Upper lobe of left lung (tissue), 6 donors: ENCODE data around the gene C3AR1. TPM values are rescaled to one million over a fixed set of nuclear protein-coding genes. Genes with fewer than 3 reads are reported as not detected.
A peak's percentile ranks its signal among the peaks of the same experiment; 100 is the strongest.

ENCODE experiments used
- ATAC-seq, 2 donors: fragments of 200-7000 bp; cut with Tn5 transposase; one replicate each; pipeline ENCODE4 v1.9.1; 2022; ENCODE audit warnings: mild to moderate bottlenecking in 2 of 2, moderate library complexity in 2 of 2; ENCODE audit not compliant: low FRiP score in 2 of 2
- DNase-seq, 2 donors: peaks; one replicate each; pipeline ENCODE4 v3.0.0-alpha.2; 2019 to 2020
- H3K27ac ChIP-seq, 4 donors: fragments of 200-600 bp; sonication (generic); one replicate each; pipeline ENCODE4 v1.5.1; 2016 to 2019
- H3K27me3 ChIP-seq, 4 donors: fragments of 200-600 bp; sonication (generic); one replicate each; pipeline ENCODE4 v1.5.1; 2017 to 2019
- H3K36me3 ChIP-seq, 4 donors: fragments of 200-600 bp; sonication (generic); one replicate each; pipeline ENCODE4 v1.5.1; 2016 to 2019
- H3K4me1 ChIP-seq, 4 donors: fragments of 200-600 bp; sonication (generic); one replicate each; pipeline ENCODE4 v1.5.1; 2018 to 2019
- H3K4me3 ChIP-seq, 4 donors: fragments of 200-600 bp; sonication (generic); one replicate each; pipeline ENCODE4 v1.5.1; 2017 to 2019; ENCODE audit warnings: mild to moderate bottlenecking in 2 of 4, moderate library complexity in 1 of 4
- H3K9me3 ChIP-seq, 4 donors: fragments of 200-600 bp; sonication (generic); one replicate each; pipeline ENCODE4 v1.5.1; 2018 to 2019
- EP300 ChIP-seq, 4 donors: sonication (generic); formaldehyde crosslinking; IDR thresholded peaks; one replicate each; pipeline ENCODE4 v1.5.1; 2017; ENCODE audit warnings: antibody characterized with exemption in 4 of 4, control low read depth in 2 of 4
- POLR2A ChIP-seq, 4 donors: fragments of 450-650 bp; IDR thresholded peaks; one replicate each; pipeline ENCODE4 v1.5.1; 2016 to 2017; ENCODE audit warnings: antibody characterized with exemption in 4 of 4, mild to moderate bottlenecking in 2 of 4
- POLR2AphosphoS5 ChIP-seq, 2 donors: sonication (generic); formaldehyde crosslinking; IDR thresholded peaks; one replicate each; pipeline ENCODE4 v1.5.1; 2017; ENCODE audit warnings: antibody characterized with exemption in 2 of 2
- WGBS, 2 donors: methylation state at CpG; one replicate each; pipeline ENCODE4 v1.1.5; 2017 to 2018; 5-methylcytosine and 5-hydroxymethylcytosine counted together
- total RNA-seq, 6 donors: library from RNA; depleted of rRNA in 4 of 6; stranded (reverse); fragments of >200 nt in 4 of 6; gene quantifications; one replicate each; pipeline versions ENCODE4 v1.1.0 to v1.2.1, GENCODE V29; 2016 to 2021
- TF ChIP-seq, protein P1 (sequence below), 6 experiments: fragments of 450-650 bp in 4 of 6; fragments of 200-600 bp in 2 of 6; sonication (generic) in 2 of 6; IDR thresholded peaks; one replicate each; pipeline ENCODE4 v1.5.1; 2016 to 2019; ENCODE audit warnings: antibody characterized with exemption in 6 of 6
- donor health status: DM: no; HTN: no; CAD: no; lungs with moderate emphysema.
- donor health status: DM: no; HTN: yes; CAD: no; lungs with severe emphysema.

C3AR1 gene
- total RNA-seq, 6 donors from 2014 or later: 2.4 to 68.7 (median 23.5) TPM

DNA sequence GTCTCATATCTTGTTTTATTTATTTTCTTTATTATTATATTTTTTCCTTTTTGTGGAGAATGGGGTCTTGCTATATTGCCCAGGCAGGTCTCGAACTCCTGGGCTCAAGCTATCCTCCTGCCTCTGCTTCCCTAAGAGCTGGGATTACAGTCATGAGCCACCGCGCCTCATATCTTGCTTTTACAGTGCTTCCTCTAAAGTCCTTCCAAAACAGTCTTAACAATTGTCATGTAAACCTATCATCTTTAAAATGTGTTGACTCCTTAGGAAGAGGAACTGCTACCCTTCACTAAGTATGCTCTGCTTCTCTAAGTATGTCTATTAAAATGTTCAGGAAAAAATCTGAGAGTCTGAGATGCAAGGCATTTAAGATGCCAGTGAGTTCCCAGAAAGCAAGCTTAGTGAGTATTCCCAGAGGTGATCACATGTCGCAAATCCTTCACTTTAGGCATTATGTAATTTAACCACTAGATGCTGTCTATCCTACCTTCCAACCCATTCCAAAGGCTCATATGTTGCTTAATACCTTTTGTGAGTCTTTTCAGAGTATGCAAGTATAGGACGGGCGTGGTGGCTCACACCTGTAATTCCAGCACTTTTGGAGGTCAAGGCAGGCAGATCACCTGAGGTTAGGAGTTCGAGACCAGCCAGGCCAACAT is 53.4 kb downstream of the C3AR1 start:
- Histone ChIP-seq H3K4me3 (no peak overlapping the region), H3K9me3 (no peaks in the 10 kb centered on the region), H3K36me3 (no peaks in the 10 kb centered on the region), H3K27me3 (peaks cover 0 to 1% (median 0%) of the 10 kb centered on the region in 4 donors), H3K4me1 (no peaks in the 10 kb centered on the region), H3K27ac (no peak overlapping the region)
- TF ChIP-seq, protein P1, sequence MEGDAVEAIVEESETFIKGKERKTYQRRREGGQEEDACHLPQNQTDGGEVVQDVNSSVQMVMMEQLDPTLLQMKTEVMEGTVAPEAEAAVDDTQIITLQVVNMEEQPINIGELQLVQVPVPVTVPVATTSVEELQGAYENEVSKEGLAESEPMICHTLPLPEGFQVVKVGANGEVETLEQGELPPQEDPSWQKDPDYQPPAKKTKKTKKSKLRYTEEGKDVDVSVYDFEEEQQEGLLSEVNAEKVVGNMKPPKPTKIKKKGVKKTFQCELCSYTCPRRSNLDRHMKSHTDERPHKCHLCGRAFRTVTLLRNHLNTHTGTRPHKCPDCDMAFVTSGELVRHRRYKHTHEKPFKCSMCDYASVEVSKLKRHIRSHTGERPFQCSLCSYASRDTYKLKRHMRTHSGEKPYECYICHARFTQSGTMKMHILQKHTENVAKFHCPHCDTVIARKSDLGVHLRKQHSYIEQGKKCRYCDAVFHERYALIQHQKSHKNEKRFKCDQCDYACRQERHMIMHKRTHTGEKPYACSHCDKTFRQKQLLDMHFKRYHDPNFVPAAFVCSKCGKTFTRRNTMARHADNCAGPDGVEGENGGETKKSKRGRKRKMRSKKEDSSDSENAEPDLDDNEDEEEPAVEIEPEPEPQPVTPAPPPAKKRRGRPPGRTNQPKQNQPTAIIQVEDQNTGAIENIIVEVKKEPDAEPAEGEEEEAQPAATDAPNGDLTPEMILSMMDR (IDR thresholded peaks at IDR 0.05): no peak
- TF ChIP-seq EP300 (IDR thresholded peaks at IDR 0.05): no peak
- no peak for TF ChIP-seq POLR2A (IDR thresholded peaks at IDR 0.05)
- peak in 1 of 2 donors; percentile 16 for TF ChIP-seq POLR2AphosphoS5 (IDR thresholded peaks at IDR 0.05)
- WGBS, 2 donors: 80 to 85% methylated on average over 7 of the region's 7 CpGs
- DNase-seq: no peak
- ATAC-seq: no peak

DNA sequence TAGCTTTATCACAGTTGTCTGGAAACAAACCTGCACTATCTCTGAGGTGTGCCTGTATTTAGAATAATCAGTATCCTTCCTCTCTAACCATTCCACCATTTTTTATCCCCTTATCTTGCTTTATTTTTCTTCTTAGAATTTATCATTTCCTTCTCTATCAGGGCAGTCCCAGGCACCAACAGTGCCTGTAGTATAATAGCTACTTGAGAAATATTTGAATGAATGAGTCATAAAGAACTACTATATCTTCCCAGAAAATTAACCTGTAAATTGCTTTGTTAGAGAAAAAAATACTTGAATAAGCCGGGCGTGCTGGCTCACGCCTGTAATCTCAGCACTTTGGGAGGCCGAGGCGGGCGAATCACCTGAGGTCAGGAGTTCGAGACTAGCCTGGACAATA is 54.8 kb downstream of the C3AR1 start:
- no peaks in the 10 kb centered on the region for H3K4me1 ChIP-seq
- no peak for TF ChIP-seq POLR2A (IDR thresholded peaks at IDR 0.05)
- no peak for TF ChIP-seq EP300 (IDR thresholded peaks at IDR 0.05)
- no peak for TF ChIP-seq POLR2AphosphoS5 (IDR thresholded peaks at IDR 0.05)
- TF ChIP-seq, protein P1 (IDR thresholded peaks at IDR 0.05): no peak
- H3K9me3 ChIP-seq: no peaks in the 10 kb centered on the region
- H3K27ac ChIP-seq: no peak overlapping the region
- 74 to 79% methylated on average over 7 of the region's 7 CpGs for WGBS, 2 donors
- no peak overlapping the region for H3K4me3 ChIP-seq
- H3K27me3 ChIP-seq: no peaks in the 10 kb centered on the region
- no peaks in the 10 kb centered on the region for H3K36me3 ChIP-seq
- DNase-seq (no peak), ATAC-seq (no peak)

Other genes starting within 250 kb of the C3AR1 start
- gene SLC2A14, start 193.4 kb downstream of the C3AR1 start, total RNA-seq: 1 to 10 TPM in 1 of 6 donors, under 1 TPM in 1, not detected in 4; 0.17 to 3.2 TPM
- gene SLC2A3, start 130.2 kb downstream of the C3AR1 start, total RNA-seq: 100 to 1,000 TPM in 2 of 6 donors, 10 to 100 TPM in 4; 43.0 to 148 (median 63.4) TPM
- 10 to 100 TPM; 14.7 to 25.1 (median 18.4) TPM for gene FOXJ2, start 33.6 kb downstream of the C3AR1 start, total RNA-seq
- 10 to 100 TPM; 30.9 to 55.9 (median 36.1) TPM for gene NECAP1, start 15.9 kb upstream of the C3AR1 start, total RNA-seq
- gene CLEC4A, start 57.3 kb upstream of the C3AR1 start, total RNA-seq: 10 to 100 TPM in 1 of 6 donors, 1 to 10 TPM in 4, under 1 TPM in 1; 0.67 to 26.2 (median 6.8) TPM
- not detected for gene ZNF705A, start 90.7 kb upstream of the C3AR1 start, total RNA-seq
- gene FAM90A1, start 161.3 kb upstream of the C3AR1 start, total RNA-seq: 1 to 10 TPM in 1 of 6 donors, under 1 TPM in 2, not detected in 3; 0.34 to 2.1 (median 0.37) TPM